KOPT-K1 (cell line): ENCODE results near the gene ABHD12.

Experiments
- H3K27ac ChIP-seq: fragments of 200-600 bp; sonication (generic); 2 replicates; pipeline ENCODE4 v1.5.1; 2016; ENCODE audit warnings: antibody characterized with exemption, mild to moderate bottlenecking, low read depth, low read length; ENCODE audit not compliant: poor library complexity, severe bottlenecking
- H3K36me3 ChIP-seq: fragments of 200-600 bp; sonication (generic); 2 replicates; pipeline ENCODE4 v1.5.1; 2017; ENCODE audit warnings: antibody characterized with exemption, mild to moderate bottlenecking, low read length, moderate library complexity; ENCODE audit not compliant: insufficient read depth
- H3K9me3 ChIP-seq: fragments of 200-600 bp; sonication (generic); 2 replicates; pipeline ENCODE4 v1.5.1; 2017; ENCODE audit warnings: antibody characterized with exemption, low read length, mild to moderate bottlenecking; ENCODE audit not compliant: insufficient read depth, poor library complexity, severe bottlenecking

ABHD12 gene

DNA sequence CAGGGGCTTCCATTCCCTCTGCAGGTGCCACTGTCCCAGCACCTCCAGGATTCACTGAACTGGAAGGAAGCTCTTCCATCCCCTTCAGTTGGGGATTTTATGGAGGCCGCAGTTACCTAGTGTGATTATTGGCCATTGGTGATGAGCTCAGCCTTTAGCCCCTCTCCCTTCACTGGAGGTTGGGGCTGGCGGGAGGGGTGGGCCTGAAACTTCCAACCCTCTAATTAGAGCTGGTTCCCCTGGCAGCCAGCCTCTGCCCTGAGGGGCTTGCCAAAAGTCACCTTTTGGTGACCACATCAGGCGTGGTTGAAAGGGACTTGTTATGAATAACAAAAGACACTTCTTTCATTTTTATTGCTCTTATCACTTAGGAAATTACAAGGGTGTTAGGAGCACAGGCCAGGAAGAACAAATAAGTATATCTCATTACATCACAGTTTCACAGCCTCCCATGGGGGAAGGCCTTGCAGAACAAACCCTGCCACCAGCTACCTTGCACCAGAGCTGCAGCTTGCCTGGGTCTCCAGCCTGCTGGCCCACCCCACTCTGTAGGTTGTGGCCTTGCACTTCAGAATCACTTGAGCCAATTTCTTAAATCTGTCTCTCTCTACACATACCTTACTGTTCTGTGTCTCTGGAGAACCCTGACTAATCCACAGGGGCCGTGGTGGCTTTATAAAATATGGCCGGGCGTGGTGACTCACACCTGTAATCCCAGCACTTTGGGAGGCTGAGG lies 137.8 kb downstream of the ABHD12 start:
- Histone ChIP-seq H3K27ac (no peak overlapping the region), H3K36me3 (peaks cover 13% of the 10 kb centered on the region; the same call in 1 of the 2 replicates), H3K9me3 (no peaks in the 10 kb centered on the region)

DNA sequence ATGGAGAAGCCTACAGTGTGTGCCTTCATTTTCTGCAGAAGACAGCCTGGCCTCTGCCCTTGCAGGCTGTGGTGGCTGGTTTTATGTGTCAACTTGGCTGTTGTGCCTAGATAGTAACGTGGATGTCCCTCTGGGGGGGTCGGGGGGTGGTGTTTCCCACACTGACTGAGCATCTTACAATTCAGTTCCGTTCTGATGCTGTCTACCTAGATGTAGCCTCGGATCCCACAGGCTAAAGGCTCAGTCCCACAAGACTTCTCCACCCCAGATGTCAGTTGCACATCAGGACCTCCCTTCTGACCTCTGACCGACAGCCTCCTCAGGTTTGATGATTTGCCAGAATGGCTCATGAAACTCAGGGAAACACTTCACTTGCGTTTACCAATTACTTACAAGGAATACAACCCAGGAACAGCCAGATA lies 138.4 kb downstream of the ABHD12 start:
- H3K27ac ChIP-seq = no peak overlapping the region
- H3K9me3 ChIP-seq = no peaks in the 10 kb centered on the region
- H3K36me3 ChIP-seq = peaks cover 13% of the 10 kb centered on the region; the same call in 1 of the 2 replicates

- H3K36me3 ChIP-seq = peaks cover 13% of the 10 kb centered on the region; the same call in 1 of the 2 replicates
- H3K9me3 ChIP-seq = no peaks in the 10 kb centered on the region
- H3K27ac ChIP-seq = no peak overlapping the region
Observed at GRCh38 chr20:25251558-25251957, 139.1 kb downstream of the ABHD12 start.

- no peak overlapping the region for H3K27ac ChIP-seq
- H3K9me3 ChIP-seq = no peaks in the 10 kb centered on the region
- H3K36me3 ChIP-seq = peaks cover 13% of the 10 kb centered on the region; the same call in 1 of the 2 replicates
Observed at GRCh38 chr20:25251019-25251418, 139.6 kb downstream of the ABHD12 start.

DNA sequence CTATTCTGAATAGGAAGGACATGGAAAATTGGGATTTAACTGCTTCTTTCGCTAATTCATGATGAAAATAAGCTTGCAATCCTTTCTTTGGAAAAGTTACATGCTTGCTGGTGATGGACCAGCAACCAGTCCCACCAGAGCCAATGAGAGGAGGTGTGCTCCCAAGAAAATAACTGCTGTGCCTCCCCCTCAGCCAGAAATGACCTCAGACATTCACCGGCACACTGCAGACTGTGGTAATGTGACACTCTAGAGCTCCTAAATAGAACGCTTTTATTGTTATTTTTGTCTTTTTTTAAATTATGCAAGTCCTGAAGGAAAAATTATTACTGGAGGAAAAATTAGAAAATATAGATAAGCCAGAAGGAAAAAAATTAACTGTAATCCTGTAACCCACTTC lies 140.1 kb downstream of the ABHD12 start:
- no peak overlapping the region for H3K27ac ChIP-seq

More for the DNA sequence above, 140.1 kb downstream of the ABHD12 start:
- H3K36me3 ChIP-seq = peaks cover 12% of the 10 kb centered on the region; the same call in 1 of the 2 replicates
- H3K9me3 ChIP-seq = no peaks in the 10 kb centered on the region
